A549 (cell line): ENCODE measurements around the gene MGAT5. TPM values are rescaled to one million over a fixed set of nuclear protein-coding genes. Genes with fewer than 3 reads are reported as not detected.

Experiments
- ATAC-seq, 2 experiments: fragments of 200-7000 bp in 1 of 2; fragments of >200 bp in 1 of 2; cut with Nextera tagmentation in 1 of 2; cut with Tn5 transposase in 1 of 2; 3 replicates each; pipeline versions ENCODE4 v1.8.0 to v1.9.1; 2018 to 2020; ENCODE audit warnings: mild to moderate bottlenecking in 1 of 2, moderate library complexity in 1 of 2
- CTCF ChIA-PET: fragments of 300-600 bp; sonication (Branson Sonifier 250); formaldehyde crosslinking; extraction: SDS; loops from one replicate; lab custom pipeline; 2021; ENCODE audit warnings: antibody characterized with exemption, inconsistent platforms; lab: Yijun Ruan, JAX
- POLR2A ChIA-PET: fragments of 350-600 bp; formaldehyde crosslinking; extraction: SDS; loops from one replicate; lab custom pipeline; 2021; ENCODE audit warnings: antibody characterized with exemption, inconsistent platforms; lab: Yijun Ruan, JAX
- DNase-seq, 2 experiments: peaks; one replicate each; pipeline versions ENCODE4 v3.0.0 to v3.0.0-alpha.2; 2011 to 2016; ENCODE audit warnings: low read depth in 1 of 2, low spot score in 1 of 2
- FAIRE-seq: peaks from 2 replicates; lab custom pipeline; 2011; peaks lifted over from hg19 to GRCh38; lab: Jason Lieb, UNC
- H3K27ac ChIP-seq, 2 experiments: fragments of >200 bp; sonication (Bioruptor Twin); formaldehyde crosslinking; 3 replicates each; pipeline ENCODE4 v1.5.1; 2016 to 2017
- H3K4me1 ChIP-seq: fragments of >200 bp; sonication (Bioruptor Twin); formaldehyde crosslinking; 3 replicates; pipeline ENCODE4 v1.6.1; 2016
- H3K4me2 ChIP-seq: fragments of >200 bp; sonication (Bioruptor Twin); formaldehyde crosslinking; 3 replicates; pipeline ENCODE4 v1.6.1; 2016
- H3K4me3 ChIP-seq: fragments of >200 bp; sonication (Bioruptor Twin); formaldehyde crosslinking; 3 replicates; pipeline ENCODE4 v1.5.1; 2016
- H3K9me3 ChIP-seq: fragments of >200 bp; sonication (Bioruptor Twin); formaldehyde crosslinking; 3 replicates; pipeline ENCODE4 v1.6.1; 2016
- CBX2 ChIP-seq: fragments of 200-600 bp; sonication (generic); IDR thresholded peaks from 2 replicates; pipeline ENCODE4 v1.6.1; 2016; ENCODE audit warnings: low read depth, mild to moderate bottlenecking, borderline replicate concordance
- CEBPB ChIP-seq, 2 experiments: fragments of >200 bp in 1 of 2; sonication (Bioruptor Twin) in 1 of 2; formaldehyde crosslinking in 1 of 2; IDR thresholded peaks; 2 replicates each; pipeline ENCODE4 v1.6.1; 2012 to 2016
- CHD2 ChIP-seq: fragments of 150-350 bp; IDR thresholded peaks from 2 replicates; pipeline ENCODE4 v1.6.1; 2014; ENCODE audit warnings: low read length; ENCODE audit not compliant: partially characterized antibody
- EHF ChIP-seq: fragments of 250-450 bp; sonication (Bioruptor Pico); IDR thresholded peaks from 2 replicates; pipeline ENCODE4 v1.5.0; 2020; ENCODE audit warnings: mild to moderate bottlenecking
- EHMT2 ChIP-seq: fragments of 200-600 bp; sonication (generic); IDR thresholded peaks from 2 replicates; pipeline ENCODE4 v1.6.1; 2016; ENCODE audit warnings: antibody characterized with exemption, low read depth, mild to moderate bottlenecking, moderate library complexity
- GATA3 ChIP-seq: IDR thresholded peaks from 2 replicates; pipeline ENCODE4 v1.6.1; 2012; ENCODE audit warnings: borderline replicate concordance
- HOXB5 ChIP-seq: fragments of 250-450 bp; sonication (Bioruptor Pico); IDR thresholded peaks from 2 replicates; pipeline ENCODE4 v1.5.0; 2020; ENCODE audit warnings: mild to moderate bottlenecking, moderate library complexity
- JUN ChIP-seq, 2 experiments: fragments of >200 bp; sonication (Bioruptor Twin); formaldehyde crosslinking; IDR thresholded peaks; 2 replicates in 1 of 2; 3 replicates in 1 of 2; pipeline ENCODE4 v1.6.1; 2016 to 2017
- JUNB ChIP-seq: fragments of >200 bp; sonication (Bioruptor Twin); formaldehyde crosslinking; IDR thresholded peaks from 2 replicates; pipeline ENCODE4 v1.6.1; 2016
- MAZ ChIP-seq: fragments of 150-350 bp; IDR thresholded peaks from 2 replicates; pipeline ENCODE4 v1.6.1; 2014; ENCODE audit warnings: antibody characterized with exemption, low read depth, low read length, borderline replicate concordance
- MYC ChIP-seq: IDR thresholded peaks from 2 replicates; pipeline ENCODE4 v1.6.1; 2012; ENCODE audit warnings: mild to moderate bottlenecking, inconsistent platforms, low read length, improper control_type of control experiment, borderline replicate concordance
- NFE2L2 ChIP-seq: fragments of 150-350 bp; conservative IDR thresholded peaks from 2 replicates; pipeline ENCODE4 v1.6.1; 2014; ENCODE audit warnings: low read length
- POLR2A ChIP-seq: IDR thresholded peaks from 2 replicates; pipeline ENCODE4 v1.6.1; 2012; ENCODE audit warnings: mild to moderate bottlenecking, low read length
- SMC3 ChIP-seq: fragments of >200 bp; sonication (Bioruptor Twin); formaldehyde crosslinking; IDR thresholded peaks from 3 replicates; pipeline ENCODE4 v1.6.1; 2018; ENCODE audit warnings: inconsistent platforms
- ZFP36 ChIP-seq: fragments of 450-650 bp; IDR thresholded peaks from 2 replicates; pipeline ENCODE4 v1.6.1; 2014; ENCODE audit warnings: borderline replicate concordance; ENCODE audit not compliant: partially characterized antibody
- WGBS: methylation state at CpG from one replicate; pipeline ENCODE4 v1.1.6; 2017; ENCODE audit errors: missing lambda C conversion rate; 5-methylcytosine and 5-hydroxymethylcytosine counted together
- polyA plus RNA-seq, 4 experiments: library from polyadenylated mRNA; depleted of rRNA in 3 of 4; stranded (reverse); fragments of >200 nt; fragmentation: RNase III in 1 of 4; extraction: RNeasy Plus Mini Kit Qiagen cat#74134 plus additional on column Dnase treatment in 1 of 4; gene quantifications; 2 replicates in 3 of 4; 3 replicates in 1 of 4; pipeline ENCODE4 v1.2.3, GENCODE V29; 2011 to 2017
- TF ChIP-seq, protein P1 (sequence below): fragments of >200 bp; sonication (Bioruptor Twin); formaldehyde crosslinking; IDR thresholded peaks from 3 replicates; pipeline ENCODE4 v1.5.1; 2016
- TF ChIP-seq, protein P2 (sequence below): fragments of >200 bp; sonication (Bioruptor Twin); formaldehyde crosslinking; IDR thresholded peaks from 3 replicates; pipeline ENCODE4 v1.6.1; 2016
- TF ChIP-seq, protein P3 (sequence below): fragments of 250-450 bp; sonication (Bioruptor Pico); IDR thresholded peaks from 2 replicates; pipeline ENCODE4 v1.5.0; 2020; ENCODE audit warnings: low read depth, mild to moderate bottlenecking, moderate library complexity

The MGAT5 gene
- polyA plus RNA-seq, 2 of the 4 experiments (the other 2 are of a cell fraction) = 13.2 to 17.1 TPM

DNA sequence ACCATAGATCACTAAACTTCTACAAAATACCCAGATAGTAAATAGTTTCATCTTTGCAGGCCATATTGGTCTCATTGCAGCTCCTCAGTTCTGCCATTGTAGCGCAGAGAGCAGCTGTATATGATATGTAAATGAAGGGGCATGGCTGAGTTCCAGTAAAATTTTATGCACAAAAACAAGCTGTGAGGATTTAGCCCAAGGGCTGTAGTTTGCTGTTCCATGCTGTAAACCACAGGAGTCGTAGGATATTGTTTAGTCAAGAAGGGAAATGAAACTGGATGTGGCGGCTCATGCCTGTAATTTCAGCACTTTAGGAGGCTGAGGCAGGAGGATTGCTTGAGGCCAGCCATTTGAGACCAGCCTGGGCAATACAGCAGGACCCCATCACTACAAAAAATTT lies 83.0 kb downstream of the MGAT5 start:
- Histone ChIP-seq H3K4me2 (no peak overlapping the region), H3K4me3 (no peak overlapping the region)
- no peak for DNase-seq
- 87% methylated on average over 3 of the region's 3 CpGs for WGBS
- FAIRE-seq = no peak
- TF ChIP-seq CHD2 (no peak), HOXB5 (CRISPR knock-in tag) (no peak), MAZ (no peak), MYC (no peak), JUNB (no peak), CEBPB (IDR thresholded peaks at IDR 0.05) (no peak)
- TF ChIP-seq, all 56 proteins: peak for 0
- Histone ChIP-seq H3K4me1 (no peaks in the 10 kb centered on the region), H3K9me3 (no peaks in the 10 kb centered on the region), H3K27ac (no peak overlapping the region)
- ChIA-PET CTCF (no interaction called here), POLR2A (no interaction called here)
- no peak for ATAC-seq

DNA sequence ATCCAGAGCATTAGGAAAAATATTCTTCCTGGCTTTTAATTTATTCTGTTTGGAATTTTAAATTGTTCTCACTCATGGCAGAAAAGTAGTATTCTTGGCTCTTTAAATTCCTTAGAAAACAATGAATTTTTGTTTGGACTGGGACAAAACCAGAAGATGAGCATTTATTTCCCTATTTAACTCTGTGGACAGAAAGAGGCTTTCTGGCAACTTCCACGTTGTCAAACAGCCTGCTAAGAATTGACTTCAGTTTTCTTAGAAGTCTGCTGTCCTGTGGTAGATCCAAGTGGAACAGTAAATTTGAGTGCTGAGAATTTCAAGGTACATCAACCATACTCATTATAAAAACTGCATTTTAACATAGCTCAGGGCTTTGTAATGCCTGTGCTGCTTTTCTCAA lies 83.8 kb downstream of the MGAT5 start:
- WGBS = 60% methylated on average over 1 of the region's 1 CpG
- TF ChIP-seq, protein P1, sequence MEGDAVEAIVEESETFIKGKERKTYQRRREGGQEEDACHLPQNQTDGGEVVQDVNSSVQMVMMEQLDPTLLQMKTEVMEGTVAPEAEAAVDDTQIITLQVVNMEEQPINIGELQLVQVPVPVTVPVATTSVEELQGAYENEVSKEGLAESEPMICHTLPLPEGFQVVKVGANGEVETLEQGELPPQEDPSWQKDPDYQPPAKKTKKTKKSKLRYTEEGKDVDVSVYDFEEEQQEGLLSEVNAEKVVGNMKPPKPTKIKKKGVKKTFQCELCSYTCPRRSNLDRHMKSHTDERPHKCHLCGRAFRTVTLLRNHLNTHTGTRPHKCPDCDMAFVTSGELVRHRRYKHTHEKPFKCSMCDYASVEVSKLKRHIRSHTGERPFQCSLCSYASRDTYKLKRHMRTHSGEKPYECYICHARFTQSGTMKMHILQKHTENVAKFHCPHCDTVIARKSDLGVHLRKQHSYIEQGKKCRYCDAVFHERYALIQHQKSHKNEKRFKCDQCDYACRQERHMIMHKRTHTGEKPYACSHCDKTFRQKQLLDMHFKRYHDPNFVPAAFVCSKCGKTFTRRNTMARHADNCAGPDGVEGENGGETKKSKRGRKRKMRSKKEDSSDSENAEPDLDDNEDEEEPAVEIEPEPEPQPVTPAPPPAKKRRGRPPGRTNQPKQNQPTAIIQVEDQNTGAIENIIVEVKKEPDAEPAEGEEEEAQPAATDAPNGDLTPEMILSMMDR = no peak
- TF ChIP-seq EHMT2 (no peak), JUN (IDR thresholded peaks at IDR 0.05) (no peak), EHF (CRISPR knock-in tag) (no peak), POLR2A (no peak), CBX2 (no peak)
- TF ChIP-seq, all 56 proteins: peak for 0
- CTCF ChIA-PET = no interaction called here
- H3K27ac ChIP-seq = no peak overlapping the region
- no peak for ATAC-seq
- no peak overlapping the region for H3K4me2 ChIP-seq
- no peak for DNase-seq
- no peak for FAIRE-seq
- H3K4me3 ChIP-seq = no peak overlapping the region
- H3K9me3 ChIP-seq = no peaks in the 10 kb centered on the region
- no peaks in the 10 kb centered on the region for H3K4me1 ChIP-seq
- POLR2A ChIA-PET = no interaction called here

DNA sequence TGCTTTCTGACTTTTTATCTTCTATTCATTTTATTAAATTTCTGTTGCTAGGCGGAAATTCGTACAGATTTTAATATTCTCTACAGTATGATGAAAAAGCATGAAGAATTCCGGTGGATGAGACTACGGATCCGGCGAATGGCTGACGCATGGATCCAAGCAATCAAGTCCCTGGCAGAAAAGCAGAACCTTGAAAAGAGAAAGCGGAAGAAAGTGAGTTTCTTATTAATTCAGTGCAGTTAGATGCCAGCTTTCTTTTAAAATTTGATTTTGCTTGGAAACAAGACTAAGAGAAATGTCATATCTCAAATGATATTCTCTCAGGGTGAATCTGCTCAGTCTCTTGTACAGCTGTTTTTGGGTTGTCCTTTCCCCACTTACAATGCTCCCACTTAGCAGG lies 84.3 kb downstream of the MGAT5 start:
- DNase-seq = no peak
- Histone ChIP-seq H3K4me1 (no peaks in the 10 kb centered on the region), H3K4me3 (no peak overlapping the region), H3K4me2 (no peak overlapping the region), H3K27ac (no peak overlapping the region), H3K9me3 (no peaks in the 10 kb centered on the region)
- FAIRE-seq = no peak
- POLR2A ChIA-PET = no interaction called here
- 95% methylated on average over 8 of the region's 8 CpGs for WGBS
- no peak for ATAC-seq
- CTCF ChIA-PET = no interaction called here
- TF ChIP-seq, protein P2, sequence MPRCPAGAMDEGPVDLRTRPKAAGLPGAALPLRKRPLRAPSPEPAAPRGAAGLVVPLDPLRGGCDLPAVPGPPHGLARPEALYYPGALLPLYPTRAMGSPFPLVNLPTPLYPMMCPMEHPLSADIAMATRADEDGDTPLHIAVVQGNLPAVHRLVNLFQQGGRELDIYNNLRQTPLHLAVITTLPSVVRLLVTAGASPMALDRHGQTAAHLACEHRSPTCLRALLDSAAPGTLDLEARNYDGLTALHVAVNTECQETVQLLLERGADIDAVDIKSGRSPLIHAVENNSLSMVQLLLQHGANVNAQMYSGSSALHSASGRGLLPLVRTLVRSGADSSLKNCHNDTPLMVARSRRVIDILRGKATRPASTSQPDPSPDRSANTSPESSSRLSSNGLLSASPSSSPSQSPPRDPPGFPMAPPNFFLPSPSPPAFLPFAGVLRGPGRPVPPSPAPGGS = no peak
- TF ChIP-seq, protein P3, sequence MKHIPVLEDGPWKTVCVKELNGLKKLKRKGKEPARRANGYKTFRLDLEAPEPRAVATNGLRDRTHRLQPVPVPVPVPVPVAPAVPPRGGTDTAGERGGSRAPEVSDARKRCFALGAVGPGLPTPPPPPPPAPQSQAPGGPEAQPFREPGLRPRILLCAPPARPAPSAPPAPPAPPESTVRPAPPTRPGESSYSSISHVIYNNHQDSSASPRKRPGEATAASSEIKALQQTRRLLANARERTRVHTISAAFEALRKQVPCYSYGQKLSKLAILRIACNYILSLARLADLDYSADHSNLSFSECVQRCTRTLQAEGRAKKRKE = no peak
- no peak for TF ChIP-seq SMC3

DNA sequence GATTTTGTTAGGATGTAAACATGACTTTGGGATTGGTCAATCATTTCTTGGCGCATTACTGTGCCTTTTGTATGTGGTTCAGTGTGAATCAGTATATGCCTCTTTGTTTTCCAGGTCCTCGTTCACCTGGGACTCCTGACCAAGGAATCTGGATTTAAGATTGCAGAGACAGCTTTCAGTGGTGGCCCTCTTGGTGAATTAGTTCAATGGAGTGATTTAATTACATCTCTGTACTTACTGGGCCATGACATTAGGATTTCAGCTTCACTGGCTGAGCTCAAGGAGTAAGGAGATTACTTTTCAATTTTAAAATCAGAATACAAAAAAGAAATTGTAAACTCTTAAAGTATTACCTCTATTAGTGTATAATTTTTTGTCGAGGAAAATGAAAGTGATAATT lies 87.6 kb downstream of the MGAT5 start:
- ChIA-PET POLR2A (no interaction called here), CTCF (interaction anchor here (0.5 to 1.5 kb wide), 2 partner anchors 70 to 678 kb away, joined by 3 read pairs; no protein-coding TSS in a partner anchor)
- Histone ChIP-seq H3K4me1 (no peaks in the 10 kb centered on the region), H3K9me3 (no peaks in the 10 kb centered on the region), H3K4me2 (no peak overlapping the region), H3K27ac (no peak overlapping the region), H3K4me3 (no peak overlapping the region)
- TF ChIP-seq GATA3 (no peak), ZFP36 (no peak), NFE2L2 (no peak)
- 86% methylated on average over 3 of the region's 3 CpGs for WGBS
- no peak for DNase-seq
- FAIRE-seq = no peak
- no peak for ATAC-seq
